Activated naive CD4-positive, alpha-beta T cell treated with anti-CD3 and anti-CD28 coated beads, Interleukin-2, amount 10 ng/mL, durations not matched to agents 5 hours and 36 hours (primary cell): ENCODE results near the gene TNNT3. TPM values are rescaled to one million over a fixed set of nuclear protein-coding genes. Genes with fewer than 3 reads are reported as not detected.

Source experiments
- microRNA-seq: library from miRNA; unstranded; fragments of <30 nt; microRNA quantifications from one replicate; pipeline ENCODE4 v1.2.0, GENCODE V29; 2022; ENCODE audit warnings: borderline microRNAs expressed, borderline replicate concordance
- total RNA-seq, 2 experiments: library from RNA; stranded (reverse); gene quantifications; one replicate each; pipeline ENCODE4 v1.2.3, GENCODE V29; 2021

The TNNT3 gene
- total RNA-seq = 10 to 100 TPM; 11.3 to 11.5 TPM

DNA sequence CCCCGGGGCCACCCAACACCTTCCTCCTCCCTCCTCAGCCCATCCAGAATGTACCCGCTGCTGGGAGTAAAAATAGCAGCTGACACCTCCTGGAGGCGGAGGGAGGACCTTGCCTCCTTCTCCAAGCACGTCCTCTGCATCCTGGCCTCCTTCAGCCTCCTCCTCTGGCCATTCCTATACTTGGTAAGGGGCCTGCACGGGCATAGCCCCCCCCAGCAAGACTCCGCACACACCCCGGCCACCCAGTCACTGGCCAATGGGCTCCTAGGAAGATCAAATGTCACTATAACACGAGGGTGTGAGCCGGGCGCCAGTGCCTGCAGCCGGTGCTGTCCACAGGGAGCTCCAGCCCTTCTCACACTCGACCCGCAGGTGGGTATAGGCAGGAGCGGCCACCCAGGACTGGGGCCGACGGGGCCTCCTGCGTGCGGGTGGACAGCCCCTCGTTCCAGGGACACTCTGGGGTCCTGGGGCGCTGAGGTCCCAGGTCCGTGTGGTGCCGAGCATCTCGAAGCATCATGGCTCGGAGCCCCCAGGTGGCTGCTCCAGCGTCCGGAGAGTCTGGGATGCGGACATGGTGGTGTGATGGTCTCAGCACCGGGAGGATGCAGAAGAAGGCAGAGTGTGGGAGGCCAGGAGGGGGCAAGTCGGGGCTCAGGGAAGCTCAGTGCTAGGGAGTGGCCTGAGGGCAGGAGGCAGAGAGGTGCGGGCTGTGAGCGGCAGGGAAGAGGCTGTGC is at the start of gene TNNT3:
TNNT3 (plus strand) TSS at position 313 of the 737 bp plus-strand sequence. CDS start 3,172 bp downstream, outside the sequence.

DNA sequence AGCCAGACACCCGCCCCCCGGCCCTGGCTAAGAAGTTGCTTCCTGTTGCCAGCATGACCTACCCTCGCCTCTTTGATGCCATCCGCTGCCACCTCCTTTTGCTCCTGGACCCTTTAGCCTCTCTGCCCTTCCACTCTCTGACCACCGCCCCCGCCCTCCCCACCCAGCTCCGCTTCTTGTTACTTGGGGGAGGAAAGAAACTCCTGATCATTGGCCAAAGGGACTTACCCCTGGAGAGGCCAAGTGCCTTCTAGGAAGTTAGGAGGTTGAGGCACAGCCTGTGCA is 27.7 kb upstream of the TNNT3 start, which contains the start of gene PRR33:
PRR33 (minus strand) TSS at position 65 of the 285 bp plus-strand sequence. CDS start 1,311 bp downstream, outside the sequence.

DNA sequence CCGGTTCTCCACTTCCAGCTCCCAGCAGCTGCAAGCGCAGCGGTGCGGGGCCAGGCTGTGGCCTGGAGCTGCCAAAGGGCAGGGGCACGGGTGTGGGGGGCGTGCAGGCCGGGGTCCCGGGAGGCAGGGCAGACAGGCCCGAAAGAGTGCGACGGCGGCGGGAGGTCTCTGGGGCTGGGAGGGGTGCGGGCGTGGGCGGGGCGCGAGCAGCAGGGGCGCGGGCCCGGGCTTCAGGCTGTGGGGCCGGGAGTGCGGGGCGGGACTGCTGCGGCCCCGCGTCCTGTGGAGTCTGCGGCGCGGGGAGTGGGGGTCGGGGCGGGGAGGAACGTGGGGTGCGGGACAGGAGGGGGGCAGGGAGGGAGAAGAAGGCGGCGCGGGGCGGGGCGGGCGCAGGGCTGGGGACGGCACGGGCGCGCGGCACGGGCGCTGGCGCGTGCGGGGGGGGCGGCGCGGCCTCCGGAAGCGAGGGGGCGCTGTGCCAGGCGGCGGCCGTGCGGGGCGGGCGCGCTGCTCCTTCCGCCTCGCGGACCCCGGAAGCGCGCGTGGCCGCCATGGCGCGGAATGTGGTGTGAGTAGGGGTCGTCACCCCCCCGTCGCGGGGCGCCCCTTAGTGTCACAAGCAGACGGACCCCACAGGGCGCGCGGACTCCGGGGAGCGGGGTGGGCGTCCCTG is 27.4 kb downstream of the TNNT3 start, which contains the start of gene MRPL23:
MRPL23 (plus strand) TSS at position 521 of the 673 bp plus-strand sequence; CDS start at position 552, 31 bp downstream.

Small RNA genes within 50 kb of the gene (microRNA-seq; reads per million reads assigned to microRNA genes)
- gene MIR7847 = not detected

Other genes starting within 250 kb of the TNNT3 start
- not detected for gene KRTAP5-6, start 222.5 kb upstream of the TNNT3 start, total RNA-seq
- 1 to 10 TPM in 1 of 2 experiments, under 1 TPM in 1; 0.68 to 1.5 TPM for gene IFITM10, start 169.1 kb upstream of the TNNT3 start, total RNA-seq
- 100 to 1,000 TPM; 166 to 171 TPM for gene CTSD, start 155.8 kb upstream of the TNNT3 start, total RNA-seq
- not detected for gene SYT8, start 84.7 kb upstream of the TNNT3 start, total RNA-seq
- not detected for gene TNNI2, start 80.7 kb upstream of the TNNT3 start, total RNA-seq
- gene LSP1, start 66.6 kb upstream of the TNNT3 start, total RNA-seq = 100 to 1,000 TPM; 547 to 564 TPM
- under 1 TPM in 1 of 2 experiments, not detected in 1; 0.05 TPM for gene PRR33, start 27.8 kb upstream of the TNNT3 start, total RNA-seq
- 10 to 100 TPM; 83.6 to 85.5 TPM for gene MRPL23, start 27.6 kb downstream of the TNNT3 start, total RNA-seq
- gene H19, start 78.1 kb downstream of the TNNT3 start, total RNA-seq = not detected
- gene IGF2, start 219.7 kb downstream of the TNNT3 start, total RNA-seq = not detected
- not detected for gene INS, start 241.5 kb downstream of the TNNT3 start, total RNA-seq